Left hindlimb (tissue), 1 donor: ENCODE measurements around the gene FRY.
"Not testable (repeated sequence)": the region's sequence is repeated elsewhere in the genome, so short reads cannot be mapped to it uniquely, and the experiment has no call there.

ENCODE experiments used
- DNase-seq: peaks from one replicate; pipeline ENCODE4 v3.0.0-alpha.2; 2018

The FRY gene

DNA sequence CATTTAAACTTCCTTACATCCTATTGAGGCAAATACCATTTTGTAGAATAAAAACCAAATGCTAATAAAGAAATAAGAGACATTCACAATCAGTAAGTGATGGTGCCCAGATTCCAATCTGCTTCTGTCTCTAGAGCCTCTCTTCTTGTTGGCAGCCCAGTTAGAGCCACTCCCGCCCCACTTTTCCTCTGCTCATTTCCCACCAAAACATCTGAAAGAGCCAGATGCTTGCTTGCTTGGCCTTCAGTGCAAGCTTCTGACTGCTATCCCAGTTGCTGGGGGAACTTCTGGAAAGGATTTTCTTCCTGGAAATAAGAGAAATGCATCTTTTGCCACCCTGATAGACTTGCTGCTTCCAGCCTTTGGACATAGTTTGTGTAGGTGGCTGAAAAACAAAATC lies 12.9 kb downstream of the FRY start:
- DNase-seq, result no peak

DNA sequence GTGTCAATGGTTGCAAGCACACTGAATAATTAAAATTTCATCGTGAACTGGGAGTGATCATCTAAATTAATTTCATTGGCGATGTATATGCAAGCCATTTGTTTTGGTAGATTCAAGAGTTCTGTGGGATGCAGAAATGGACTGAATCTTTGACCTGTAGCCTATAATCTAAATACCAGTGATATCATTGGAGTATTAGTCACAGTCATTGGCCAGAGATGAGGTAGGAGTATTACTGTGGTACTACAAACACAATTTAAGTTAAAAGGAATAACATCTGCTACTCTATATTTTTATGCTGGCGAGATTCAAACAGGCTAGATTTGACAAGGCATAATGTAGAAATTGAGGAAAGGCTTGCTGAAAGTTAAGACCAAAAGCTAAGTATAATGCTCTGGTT lies 14.0 kb downstream of the FRY start:
- DNase-seq, result no peak

DNA sequence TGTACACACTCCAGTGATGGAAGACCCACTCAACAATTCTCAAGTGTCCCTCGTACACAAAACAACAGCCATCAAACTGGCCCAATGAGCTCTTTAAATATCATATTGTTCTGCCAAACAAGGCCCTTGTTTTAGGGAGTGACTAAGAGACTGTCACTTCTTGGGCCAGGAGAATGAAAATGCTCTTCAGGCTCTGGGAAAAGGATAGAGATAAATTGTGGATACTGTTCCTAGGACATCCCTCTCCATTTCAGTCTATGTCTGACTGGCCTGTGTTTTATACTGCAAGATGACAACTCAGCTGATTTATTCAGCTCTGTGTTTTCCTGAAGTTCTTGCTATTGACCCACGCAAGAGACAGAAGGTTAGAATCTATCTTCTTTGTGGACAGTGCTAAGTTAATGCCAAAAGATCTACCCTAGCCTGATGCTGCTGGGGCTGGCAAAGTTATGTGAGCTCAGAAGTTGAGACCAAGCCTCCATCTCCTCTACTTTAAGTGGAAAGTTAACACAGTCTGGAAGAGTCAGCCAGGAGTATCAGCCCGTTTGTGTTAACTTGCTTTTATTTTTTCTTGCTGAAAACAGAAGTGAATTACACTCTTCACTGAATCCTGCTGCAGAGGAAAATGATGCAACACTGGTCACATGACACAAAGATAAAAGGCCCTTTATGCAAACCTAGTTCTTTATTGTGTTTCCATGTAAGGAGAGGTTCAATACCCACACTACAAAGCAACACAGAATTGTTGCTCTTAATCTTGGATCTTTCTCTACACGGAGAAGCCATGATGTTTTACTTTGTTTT lies 14.6 kb downstream of the FRY start:
- DNase-seq, result no peak

DNA sequence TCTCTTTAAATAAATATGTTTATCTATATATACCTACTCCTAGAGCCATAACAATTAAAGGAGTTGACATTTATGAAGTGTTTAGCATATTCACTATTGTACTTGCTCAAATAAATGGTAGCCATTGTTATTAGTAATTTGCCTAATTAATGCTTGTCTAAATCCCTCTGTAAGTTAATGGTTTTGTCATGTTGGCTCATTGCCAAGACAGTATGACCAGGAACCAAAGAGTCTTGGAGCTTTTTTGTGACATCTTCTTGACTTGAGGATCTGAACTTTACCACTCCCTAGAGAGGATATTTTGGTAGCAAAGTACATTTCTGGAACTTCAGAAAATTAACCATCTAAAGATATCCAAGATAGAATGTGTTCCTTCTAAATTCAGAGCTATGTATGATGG lies 15.5 kb downstream of the FRY start:
- DNase-seq, result no peak

DNA sequence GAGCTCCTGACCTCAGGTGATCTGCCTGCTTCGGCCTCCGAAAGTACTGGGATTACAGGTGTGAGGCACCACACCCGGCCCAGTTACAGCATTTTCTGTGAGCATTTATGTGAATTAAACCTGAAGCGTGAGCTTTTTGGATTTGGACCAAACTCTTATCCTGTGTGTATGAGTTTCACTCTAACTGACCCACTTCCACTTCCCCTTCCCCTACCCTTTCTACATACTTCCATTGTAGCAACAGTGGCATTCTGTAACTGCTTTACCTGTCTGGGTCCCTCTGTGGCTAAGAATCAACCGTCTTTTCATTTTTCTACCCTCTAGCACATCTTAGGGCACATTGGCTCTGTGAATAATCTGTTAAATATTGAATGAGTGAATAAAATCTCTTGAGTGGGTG lies 16.2 kb downstream of the FRY start:
- DNase-seq, result no peak

DNA sequence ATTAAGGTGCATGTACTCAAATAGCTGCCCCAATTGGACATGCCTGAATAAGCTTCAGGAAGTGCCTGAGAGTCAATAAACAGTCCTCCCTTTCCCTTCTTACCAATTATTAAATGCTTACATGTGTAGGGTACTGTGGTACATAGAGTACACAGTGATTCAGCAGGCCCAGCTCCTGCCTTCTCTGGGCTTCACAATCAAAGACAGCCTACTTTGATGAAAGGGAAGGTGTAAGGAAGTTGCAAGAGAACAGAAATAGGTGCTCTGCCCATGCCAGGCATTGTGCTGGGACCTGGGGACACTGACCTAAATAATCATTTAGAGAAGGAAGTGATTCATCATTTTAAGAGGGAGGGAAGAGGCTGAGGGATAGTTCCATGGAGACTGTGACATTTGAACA lies 17.2 kb downstream of the FRY start:
- no peak for DNase-seq

DNA sequence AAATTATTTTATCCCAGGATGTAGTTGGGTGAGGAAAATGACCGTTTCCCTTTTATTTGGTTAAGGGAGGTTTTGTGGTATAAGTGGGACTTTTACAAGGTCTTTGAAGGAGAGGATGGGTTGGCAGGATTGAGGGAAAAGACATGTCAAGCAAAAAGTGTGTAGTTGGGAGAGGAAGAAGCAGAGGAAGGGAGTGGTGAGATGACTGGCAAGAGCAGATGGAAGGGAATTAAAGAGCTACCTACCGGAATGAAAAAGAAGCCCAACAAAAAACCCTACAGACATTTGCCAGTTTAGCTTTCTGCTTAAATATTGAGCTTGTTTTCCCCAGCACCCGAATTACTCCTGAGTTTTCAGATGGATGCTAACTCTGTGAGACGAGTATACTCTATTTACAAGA lies 19.6 kb downstream of the FRY start:
- DNase-seq, result no peak

DNA sequence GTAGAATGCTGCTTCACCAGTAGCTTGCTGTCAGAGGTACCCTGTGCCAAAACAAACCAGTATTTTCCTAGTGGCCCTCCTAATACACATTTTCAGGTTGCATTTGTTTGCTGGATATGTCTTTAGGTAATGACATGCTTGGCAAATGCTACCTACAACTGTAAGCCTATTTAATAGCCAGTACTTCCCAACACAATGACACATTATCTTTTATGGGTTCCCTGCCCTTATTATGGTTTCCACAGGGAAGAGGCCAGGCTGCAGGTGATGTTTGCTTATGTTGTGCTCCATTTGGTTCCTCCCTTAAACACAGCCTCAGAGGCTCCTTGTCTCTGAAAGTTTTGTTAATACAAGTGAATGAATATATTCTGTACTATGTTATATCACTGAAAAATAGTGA lies 24.7 kb downstream of the FRY start:
- DNase-seq, result no peak

DNA sequence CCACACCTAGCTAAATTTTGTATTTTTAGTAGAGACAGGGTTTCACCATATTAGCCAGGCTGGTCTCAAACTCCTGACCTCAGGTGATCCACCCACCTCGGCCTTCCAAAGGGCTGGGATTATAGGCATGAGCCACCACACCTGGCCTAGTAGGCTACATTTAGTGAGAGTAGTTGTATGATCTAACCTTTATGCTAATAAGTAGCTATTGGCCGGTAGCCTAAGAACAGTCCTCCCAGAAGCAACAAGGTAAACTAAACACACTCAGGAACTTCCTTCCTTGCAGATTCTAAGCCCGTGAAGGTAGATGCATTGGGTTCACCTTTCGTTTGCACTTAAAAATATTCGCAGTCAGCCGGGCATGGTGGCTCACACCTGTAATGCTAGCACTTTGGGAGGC lies 25.8 kb downstream of the FRY start:
- not testable (repeated sequence) for DNase-seq

DNA sequence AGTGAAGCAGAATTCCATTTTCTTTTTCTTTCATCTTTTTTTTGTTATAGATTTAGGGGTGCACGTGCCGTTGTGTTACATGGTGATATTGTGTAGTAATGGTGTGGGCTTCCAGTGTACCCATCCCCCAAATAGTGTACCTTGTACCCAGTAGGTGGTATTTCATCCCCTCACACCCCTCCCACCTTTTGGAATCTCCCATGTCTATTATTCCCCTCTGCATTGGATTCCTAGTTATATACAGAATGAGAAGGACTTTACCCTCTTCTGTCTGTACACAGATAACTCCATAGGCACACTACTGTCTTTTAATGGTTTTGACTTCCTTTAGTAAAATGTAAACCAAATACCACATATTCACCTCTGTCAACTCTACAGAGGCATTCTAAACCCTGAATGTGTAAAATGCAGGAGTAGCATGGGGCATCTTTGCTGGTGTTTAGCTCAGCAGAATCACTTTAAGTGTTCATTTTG lies 28.0 kb downstream of the FRY start:
- no peak for DNase-seq

DNA sequence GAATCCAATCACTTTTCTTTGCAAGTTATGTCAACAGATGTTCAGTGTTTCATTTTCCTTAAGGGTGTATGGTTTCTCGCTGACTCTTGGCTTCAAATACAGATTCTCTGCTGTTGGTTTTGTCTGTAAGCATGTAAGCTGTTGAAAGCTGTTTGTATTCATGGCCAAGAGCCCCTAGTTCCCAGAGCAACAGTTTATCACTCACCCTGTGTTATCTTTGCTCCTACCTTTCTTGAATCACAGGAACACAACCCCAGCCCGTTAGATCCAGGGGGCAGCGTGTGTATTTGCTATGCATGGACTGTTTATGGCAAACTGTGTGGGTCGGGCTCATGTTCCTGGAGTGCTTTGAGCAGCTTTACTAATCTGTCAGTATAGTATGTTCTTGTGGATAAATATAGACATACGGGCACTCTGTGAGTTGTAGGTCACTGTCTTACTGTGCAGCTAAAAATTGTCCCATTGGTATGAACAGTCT lies 28.9 kb downstream of the FRY start:
- peak; percentile 33 for DNase-seq

DNA sequence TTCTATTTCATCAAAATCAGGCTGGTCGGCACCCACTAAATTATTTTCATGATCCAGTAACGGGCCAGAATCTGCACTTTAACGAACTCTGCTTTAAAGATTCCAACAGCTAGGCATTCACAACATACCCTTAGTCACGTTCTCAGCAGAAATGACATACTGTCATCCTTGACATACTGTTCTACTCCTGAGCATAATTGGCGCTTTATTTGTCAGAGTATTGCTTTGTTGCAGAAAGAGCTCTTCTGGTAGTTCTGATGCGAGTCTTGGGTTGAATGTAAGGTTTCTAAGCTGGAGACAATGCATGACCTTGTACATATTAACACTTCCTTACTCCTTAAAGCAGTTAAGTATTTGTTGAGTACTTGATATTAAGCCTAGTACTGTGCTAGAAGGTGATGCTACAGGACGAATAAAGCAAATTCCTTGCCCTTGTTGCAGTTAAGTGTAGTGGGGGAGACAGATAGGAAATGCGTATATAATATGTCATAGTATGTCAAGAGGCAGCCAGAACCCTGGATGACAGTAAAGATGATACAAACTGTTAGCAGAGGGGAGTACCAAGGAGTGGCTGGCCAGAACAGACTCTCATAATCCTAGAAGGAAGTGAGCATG lies 32.2 kb downstream of the FRY start:
- DNase-seq, result no peak

DNA sequence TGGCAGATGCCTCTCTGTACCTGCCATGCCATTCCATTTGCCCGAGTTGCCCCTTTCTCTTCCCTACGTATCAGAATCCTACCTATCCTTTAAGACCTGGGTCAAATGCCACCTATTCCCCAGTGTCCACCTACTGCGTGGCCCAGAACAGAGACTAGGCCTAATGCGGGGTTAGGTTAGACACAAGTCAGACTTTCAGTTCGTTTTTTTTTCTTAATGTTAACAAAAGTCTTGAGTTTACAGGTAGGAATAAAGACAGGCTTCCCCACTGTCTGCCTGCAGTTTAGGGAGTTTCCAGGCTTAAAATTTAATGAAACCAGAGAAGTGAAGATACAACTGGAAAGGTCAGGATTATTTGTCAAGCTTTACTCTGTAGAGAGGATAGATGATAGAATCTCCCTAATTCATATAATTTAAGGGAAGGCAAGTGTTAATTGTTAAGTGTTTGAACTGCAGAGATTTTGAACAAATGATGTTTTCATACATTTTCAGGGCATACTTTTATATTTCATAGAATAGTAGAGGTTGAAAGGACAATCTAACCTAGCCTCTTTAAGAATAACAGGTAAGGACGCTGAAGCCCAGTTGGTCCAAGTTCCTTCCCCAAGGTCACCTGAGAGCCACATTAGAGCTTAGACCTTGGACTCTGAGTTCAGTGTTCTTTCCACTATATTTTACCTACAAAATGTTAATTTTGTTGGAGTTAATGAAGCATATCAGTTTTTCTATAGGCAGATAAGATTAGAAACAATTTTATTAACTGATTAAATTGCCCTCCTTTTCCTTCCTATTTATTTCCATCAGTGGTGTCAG lies 35.8 kb downstream of the FRY start:
- DNase-seq, result no peak

DNA sequence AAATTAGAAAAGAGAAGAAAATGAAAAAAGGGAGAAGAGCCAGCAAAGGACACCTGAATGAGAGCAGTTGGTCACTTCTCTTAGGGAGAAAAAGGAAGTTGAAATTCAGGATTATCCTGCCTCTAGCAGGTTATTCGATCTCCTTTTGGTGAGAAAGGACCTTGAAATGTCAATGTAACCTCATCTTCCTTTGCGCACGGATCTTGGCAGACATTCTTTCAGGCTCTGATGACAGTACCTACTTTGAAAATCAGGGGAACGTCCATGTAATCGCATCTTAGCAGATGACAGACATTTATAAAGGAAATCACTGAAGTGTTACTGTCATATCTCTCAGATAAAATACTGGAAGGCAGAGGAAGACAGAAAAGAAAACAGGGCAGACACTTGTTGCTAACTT lies 36.7 kb downstream of the FRY start:
- no peak for DNase-seq

DNA sequence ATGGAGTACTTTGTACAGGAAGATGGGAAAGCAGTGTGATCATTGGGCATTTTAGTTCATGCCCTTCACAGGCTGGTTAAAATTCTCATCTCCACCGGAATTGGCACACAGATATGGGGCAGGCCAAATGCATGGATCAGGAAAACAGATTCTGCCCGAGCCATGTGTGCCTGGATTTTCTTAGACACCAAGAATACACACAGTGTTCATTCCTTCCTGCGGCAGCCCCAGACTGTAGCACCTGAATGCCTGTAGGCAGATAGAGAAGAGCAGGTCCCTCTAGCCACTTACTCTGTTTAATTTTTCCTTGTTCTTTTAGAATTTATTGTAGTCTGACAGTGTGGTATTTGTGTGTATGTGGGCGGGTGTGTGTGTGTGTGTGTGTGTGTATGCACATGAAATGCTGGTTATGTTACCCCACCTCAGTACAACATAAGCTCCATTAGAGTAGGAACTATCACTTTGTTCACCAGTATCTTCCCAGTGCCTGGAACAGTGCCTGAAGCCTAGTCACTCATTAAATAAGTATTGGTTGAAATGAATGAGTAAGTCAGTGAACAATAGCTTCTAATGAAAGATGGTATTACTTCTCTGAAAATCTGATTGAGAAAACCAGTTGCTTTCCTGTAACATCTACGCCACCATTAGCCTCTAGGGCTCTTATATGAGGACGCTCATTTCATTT lies 41.7 kb downstream of the FRY start:
- no peak for DNase-seq

DNA sequence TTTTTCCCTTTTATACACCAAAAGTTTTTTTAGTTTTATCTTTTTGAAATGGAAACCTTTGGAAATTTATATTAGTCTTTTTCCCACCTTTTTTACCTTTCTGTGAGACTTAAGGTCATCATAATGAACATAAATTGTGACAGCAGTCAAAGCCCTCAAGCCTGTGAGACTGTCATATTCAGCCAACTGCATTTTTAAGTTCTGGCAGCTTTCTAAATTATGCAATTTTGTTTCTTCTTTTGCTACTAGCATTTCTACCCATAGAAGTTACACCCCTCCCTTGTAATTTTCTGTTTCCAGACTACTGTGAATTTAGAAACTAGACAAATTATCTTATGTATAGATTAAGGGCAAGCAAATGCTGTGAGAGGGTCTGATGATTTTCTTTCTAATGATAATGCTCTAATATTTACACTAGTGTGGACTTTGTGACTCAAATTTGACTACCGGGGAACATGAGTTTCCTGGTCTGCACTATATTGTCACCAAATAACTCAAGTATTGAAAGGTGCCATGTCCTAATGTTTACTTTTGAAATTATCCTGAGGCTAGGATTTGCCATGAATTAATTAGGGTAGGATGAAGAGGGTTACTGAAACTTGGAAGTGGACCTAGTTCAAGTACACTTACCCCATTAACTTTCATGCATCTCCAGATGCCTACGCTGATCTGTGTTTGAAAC lies 43.7 kb downstream of the FRY start:
- DNase-seq, result no peak

DNA sequence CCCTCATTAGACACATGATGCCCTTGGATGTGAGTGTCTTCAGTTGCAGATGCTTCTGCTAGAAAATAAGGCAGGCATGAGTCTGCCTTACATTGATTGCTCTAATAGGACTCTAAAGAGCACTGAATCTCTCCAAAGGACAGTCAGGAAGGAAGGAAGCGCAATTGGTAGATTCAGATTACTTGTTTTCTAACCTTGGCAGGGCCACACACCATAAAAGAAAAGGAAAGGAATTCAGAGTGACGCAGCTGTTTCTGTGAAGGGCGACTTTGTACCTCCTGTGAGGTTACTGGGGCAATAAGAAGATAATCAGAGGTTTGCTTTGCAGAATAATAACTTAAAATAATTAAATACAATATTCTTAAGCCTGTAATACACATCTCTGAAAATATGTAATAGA lies 48.0 kb downstream of the FRY start:
- DNase-seq, result no peak

DNA sequence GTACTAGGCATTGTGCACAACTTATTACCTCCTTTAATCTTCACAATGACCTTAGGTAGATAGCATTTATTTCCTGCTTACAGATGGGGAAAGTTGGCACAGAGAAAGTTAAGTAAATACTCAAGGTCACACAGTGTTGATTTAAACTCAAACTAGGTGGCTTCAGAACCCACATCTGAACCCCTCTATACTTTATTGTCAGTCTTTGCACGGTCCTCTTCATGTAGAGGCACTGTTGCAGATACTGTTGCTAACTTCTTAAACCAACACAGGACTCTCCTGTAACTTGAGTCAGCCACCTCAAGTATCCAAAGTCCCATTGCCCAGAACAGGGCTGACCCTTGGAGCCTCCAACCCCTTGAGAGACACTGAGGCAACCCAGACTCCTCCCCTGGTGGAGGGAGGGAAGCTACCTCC lies 48.8 kb downstream of the FRY start:
- no peak for DNase-seq

DNA sequence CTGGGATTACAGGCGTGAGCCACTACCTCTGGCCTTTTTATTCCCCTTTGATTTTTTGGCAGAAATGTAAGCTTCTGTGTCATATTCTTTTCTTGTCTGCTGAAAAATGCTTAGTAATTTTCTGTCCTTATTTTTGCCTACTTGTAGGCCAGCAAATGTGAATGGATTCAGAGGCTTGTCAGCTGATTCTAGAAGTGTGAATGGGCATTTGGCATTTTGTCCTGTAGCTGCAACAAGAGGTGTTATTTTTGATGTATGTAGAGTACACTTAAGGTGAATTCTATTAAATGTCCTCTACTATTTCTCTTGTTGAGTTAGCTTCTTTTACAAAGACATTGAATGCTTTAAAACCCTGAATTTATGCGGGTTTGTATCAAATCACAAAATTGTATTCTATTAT lies 50.0 kb downstream of the FRY start:
- no peak for DNase-seq

DNA sequence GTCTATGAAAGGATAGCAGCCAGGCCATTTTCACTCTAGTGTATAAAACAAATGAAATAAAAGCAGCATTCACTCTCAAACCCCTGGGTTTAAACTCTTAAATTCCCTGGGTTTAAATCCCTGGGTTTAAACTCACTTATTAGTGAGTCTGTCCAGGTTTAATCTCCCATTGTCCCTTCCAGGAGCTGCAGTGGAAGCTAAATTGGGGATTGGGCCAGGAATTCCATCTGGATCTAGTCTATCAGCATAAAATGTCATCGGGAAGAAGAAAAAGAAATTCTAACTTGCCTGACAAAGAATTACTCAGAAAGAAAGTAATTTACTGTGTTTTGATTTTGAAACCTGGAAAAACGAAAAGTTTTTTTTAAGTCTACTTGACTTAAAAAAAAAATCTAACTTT lies 54.8 kb downstream of the FRY start:
- DNase-seq, result no peak

DNA sequence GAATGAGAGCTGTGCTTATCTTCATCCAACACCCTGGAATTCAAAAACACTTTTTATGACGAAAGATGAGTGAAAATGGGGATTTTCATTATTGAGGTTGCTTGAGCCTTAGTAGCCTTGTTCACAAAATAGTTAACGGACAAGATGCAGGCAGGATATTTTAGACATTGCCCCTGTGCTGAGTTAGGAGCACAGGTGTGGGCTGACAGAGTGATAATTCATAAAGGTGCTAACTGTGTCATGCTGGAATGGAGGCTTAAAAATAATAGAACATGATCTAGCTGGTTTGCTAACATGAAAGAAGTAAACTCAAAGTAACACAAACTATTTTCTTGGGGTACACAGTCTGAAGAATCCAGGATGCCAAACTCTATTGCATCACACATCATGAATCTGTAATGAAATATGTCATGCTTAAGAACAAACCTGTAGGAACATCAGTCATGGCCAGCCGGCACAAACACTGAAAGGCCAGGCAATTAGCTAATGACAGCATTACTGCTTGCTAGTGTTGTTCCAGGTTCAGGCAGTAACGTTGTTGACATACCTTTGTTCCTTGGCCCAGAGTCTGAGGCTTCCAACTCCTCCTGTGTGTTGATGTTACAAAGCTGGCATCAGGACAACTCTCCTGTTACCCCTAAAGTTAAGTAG lies 55.3 kb downstream of the FRY start:
- DNase-seq, result no peak
